GM18907 (cell line): Measurements from ENCODE around the gene HDAC8.
"Not testable (repeated sequence)": the region's sequence is repeated elsewhere in the genome, so short reads cannot be mapped to it uniquely, and the experiment has no call there.

ENCODE experiments used
- ATAC-seq: cut with Tn5 transposase; IDR thresholded peaks from one replicate; pipeline ENCODE4 v1.9.1; 2021; ENCODE audit warnings: mild to moderate bottlenecking, moderate library complexity; ENCODE audit not compliant: unreplicated experiment

HDAC8 gene

DNA sequence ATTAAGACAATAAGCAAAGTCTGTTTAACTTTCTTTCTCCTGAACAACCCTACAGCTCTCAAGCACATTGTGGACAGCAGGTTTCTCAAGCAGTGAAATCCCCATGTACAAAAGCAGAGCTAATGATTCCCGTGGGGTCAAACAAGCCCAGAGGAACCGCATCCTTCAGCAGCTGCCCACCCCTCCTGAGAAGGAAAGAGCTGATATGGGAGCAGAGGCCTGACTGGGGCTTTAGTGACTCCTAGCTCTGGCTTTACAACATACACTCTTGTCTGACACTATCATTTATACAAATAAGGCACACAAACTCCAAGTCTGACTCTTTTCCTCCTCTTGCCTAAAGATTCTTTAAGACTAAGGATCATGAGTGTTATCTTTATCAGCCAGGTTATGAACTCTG is 32.8 kb downstream of the HDAC8 start:
- no peak for ATAC-seq

DNA sequence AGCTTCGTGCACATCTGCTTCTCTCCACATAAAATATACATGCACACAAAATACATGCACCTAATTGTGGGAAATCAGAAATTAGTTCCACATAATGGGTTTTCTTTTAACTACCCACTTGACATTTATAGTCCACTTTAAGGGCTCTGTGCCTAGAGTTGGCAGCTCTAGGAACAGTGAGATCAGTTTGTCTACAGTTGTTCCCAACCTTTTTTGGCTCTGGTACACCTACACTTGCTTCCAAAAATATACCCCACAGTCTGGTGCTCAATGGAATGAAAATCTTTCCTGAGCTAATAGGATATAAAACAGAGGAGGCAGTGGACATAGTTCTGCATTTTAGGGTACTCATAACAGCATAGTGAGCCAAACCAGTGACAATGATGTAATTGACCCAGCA is 36.1 kb downstream of the HDAC8 start:
- no peak for ATAC-seq

DNA sequence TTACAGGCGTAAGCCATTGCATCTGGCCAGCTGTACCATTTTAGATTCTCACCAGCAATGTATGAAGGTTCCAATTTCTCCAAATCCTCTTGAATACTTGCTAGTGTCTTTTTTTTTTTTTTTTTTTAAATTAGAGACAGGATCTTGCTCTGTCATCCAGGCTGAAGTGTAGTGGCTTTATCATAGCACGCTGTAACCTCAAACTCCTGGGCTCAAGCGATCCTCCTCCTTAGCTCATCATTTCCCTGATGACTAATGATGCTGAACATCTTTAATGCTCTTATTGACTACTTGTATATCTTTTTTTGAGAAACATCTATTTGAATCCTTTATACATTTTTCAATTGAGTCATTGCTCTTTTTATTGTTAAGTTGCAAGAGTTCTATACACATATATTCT is 40.3 kb downstream of the HDAC8 start:
- ATAC-seq: no peak

DNA sequence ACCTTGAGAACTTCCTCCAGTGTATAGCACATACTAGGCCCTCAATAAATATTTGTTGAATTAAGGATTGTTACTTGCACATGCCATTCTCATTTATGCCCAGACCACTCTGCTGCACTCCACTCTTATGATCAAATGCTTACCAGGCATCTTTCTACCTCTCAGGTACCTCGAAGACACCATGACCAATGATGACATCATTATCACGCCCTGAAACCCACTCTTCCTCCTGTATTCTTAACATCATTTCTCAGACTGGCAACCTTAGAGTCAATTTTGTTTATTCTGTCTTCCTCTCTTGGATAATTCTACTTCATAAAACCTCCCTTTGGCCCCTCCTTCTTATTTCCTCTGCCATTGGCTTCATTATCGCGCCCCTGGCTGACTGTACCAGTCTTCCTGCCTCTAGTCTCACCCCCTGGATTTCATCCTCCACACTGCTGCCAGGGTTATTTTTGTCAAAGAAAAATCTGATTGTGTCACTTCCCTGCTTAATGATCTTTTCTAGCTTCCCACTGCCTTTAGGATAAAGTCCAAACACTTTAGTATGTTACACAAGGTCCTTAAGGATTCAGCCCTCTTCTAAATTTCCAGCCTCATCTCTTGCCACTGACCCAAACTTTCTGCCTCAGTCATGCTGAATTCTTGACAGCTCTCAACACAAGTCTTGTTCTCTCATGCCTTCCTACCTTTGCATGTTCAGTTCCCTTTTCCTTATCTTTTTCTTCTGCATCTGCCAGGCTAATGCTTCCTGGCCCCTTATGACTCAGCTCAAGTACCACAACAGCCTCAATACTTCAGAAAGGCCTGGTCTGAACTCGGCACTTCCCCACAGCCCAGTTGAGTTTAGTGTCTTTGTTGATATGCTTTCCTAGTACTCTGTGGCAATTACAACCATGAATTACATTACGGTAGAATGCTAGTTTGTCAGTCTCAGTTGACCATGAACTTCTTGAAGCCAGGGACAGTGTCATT is 45.8 kb downstream of the HDAC8 start:
- peak; percentile 68 for ATAC-seq

DNA sequence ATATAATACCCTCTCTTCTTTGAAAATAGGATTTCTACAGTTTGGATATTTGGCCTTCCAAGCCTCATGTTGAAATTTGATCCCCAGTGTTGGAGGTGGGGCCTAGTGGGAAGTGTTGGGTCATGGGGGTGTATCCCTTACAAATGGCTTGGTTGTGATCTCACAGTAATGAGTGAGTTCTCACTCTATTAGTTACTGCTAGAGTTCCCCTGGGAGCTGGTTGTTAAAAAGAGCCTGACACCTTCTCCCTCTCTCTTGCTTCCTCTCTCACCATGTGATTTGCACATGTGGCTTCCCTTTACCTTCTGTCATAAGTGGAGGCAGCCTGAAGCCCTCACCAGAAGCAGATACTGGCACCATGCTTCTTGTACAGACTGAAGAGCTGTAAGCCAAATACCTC is 73.9 kb downstream of the HDAC8 start:
- peak; percentile 67 for ATAC-seq

DNA sequence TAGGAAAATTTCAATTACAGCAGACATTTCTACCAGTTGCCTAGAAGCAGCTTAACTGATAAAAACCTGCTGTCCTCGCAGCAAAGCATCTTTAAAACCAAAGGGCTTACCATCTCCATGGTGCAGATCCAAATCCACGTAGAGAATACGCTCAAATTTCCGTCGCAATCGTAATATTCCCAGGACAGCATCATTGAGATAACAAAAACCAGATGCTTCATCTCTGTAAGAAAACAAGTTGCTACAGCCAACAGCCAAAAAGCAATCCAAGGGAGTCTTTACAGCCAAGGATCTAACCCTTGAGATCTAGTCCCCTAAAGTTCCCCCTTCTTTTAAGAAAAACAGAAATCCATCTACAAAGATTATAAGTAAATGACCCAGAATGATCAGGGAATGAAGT is 77.6 kb downstream of the HDAC8 start:
- ATAC-seq: no peak

DNA sequence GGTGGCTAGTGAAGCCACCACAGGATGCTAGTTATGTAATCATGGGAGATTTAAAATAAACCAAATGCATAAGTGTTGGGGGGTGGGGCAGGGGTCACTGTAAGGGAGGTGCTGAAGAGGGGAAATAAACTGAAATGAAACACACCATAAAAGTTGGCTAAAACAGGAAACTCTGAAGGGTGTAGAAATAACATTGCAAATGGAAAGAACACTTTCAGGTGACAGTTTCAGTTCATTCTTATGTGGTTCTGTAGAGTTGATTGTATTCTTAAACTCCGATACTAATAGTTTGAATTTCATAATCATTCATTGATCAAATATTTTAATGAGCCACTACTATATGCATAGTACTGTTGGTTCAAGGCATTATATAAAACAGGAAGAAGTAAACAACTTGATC is 80.1 kb downstream of the HDAC8 start:
- peak; percentile 78 for ATAC-seq

DNA sequence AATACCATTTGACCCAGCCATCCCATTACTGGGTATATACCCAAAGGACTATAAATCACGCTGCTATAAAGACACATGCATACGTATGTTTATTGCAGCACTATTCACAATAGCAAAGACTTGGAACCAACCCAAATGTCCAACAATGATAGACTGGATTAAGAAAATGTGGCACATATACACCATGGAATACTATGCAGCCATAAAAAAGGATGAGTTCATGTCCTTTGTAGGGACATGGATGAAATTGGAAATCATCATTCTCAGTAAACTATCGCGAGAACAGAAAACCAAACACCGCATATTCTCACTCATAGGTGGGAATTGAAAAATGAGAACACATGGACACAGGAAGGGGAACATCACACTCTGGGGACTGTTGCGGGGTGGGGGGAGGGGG is 82.4 kb downstream of the HDAC8 start:
- ATAC-seq: not testable (repeated sequence)

DNA sequence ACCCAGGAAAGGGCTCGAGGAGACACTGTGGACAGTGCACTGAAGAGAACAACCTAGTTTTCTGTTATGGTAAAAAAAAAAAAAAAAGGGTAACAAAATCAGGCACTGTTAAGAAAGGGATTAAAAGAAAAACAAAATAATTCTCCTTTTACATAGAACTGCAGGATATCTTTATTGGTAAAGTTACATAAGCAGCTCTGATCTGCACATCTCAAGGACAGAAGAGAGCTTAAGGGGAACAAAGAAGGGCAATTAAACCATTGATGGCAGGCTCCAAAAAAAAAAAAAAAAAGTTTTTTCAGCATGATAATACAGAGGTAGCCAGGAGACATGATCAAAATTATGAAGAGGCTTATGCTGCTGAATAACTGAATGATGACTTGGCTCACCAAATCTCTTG is 85.0 kb downstream of the HDAC8 start:
- ATAC-seq: no peak

DNA sequence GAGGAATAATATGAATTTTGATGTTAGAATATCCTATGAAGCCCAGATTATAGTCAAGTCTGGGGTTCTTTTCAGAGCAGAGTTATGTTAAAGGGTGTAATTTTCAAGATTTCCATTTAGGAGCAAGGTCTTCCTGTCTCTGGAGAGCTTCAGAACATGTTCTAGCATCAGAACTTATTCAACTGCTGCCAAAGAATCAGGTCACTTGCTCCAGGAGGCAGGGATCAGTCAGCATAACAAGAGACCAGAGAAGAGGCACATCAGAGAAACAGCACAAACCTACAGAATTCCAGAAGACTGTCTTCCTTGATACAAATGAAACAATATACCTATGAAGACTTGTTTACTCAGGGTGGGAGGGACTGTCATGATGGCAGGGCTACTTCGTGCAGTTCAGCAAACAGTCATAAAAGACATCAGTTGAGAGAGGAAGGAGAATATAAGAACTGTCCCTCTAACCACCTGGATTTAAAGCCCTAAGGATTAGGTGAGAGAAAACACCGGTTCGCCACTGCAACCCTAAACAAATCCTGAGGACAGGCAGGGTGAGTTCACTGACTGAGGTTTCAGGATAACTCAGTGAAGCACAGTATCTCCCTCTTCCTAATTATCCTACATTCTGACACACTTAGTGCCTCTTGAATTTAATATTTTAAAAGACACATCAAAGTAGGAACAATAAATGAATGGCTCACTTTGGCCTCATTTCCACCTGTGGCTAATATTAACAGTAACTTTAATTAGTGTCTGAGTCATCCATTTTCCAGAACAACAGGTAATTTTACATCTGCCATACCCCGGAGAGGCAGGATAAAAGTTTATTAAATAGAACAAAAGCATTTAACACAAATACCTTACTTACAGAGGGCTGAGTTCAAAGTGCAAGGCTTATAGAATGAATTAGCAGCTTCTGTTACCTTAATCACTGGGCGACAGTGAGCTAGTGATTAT is 93.0 kb downstream of the HDAC8 start:
- no peak for ATAC-seq

DNA sequence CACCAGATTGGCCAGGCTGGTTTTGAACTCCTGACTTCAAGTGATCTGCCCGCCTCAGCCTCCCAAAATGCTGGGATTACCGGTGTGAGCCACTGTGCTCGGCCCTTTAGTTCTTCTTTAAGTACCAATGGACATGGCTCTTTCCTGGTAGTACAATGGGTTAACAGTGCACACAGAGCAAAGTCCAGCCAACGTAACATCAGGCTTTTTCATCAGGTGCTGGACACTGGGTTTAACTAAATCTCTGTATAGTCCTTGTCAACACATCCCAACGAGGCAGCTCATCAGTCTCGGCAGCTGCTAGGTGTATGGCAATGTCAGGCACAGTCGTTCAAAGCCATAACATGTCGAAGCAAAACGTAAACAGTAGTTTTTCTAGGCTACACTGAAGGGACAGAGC is 93.8 kb downstream of the HDAC8 start:
- no peak for ATAC-seq

DNA sequence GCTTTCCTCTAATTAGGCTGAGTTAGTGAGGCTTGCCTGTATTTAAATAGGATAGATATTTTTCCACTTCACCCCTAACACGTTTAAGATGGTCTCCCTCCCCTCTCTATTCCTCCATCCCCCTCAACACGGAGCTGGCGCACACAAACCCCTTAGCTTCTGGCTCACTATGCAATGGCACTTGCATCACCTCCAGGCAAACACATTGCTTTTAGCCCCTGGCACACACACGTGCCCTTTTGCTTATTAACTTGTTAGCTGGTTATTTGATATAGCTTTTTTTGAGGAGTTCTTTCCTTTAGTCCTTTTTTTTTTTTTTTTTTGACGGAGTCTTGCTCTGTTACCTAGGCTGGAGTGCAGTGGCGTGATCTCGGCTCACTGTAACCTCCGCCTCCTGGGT is 94.3 kb downstream of the HDAC8 start:
- ATAC-seq: no peak

DNA sequence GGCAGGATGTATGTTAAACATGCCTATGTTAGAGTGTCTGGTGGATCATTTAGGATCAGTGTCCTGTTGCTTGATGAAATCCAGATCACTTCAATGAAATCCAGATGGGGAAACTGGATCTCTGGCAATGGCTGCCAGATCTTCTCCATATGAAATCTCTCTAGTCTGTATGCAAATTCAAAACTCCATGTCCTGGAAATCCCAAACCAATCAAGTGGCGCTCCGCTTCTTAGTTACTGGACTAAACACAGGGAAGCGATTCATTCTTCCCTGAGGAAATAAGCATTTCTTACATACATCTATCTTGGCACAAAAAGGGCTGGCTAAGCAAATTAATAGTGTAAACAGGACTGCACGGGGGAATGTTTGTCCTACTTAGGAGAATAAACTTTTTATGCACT is 94.9 kb downstream of the HDAC8 start:
- no peak for ATAC-seq

DNA sequence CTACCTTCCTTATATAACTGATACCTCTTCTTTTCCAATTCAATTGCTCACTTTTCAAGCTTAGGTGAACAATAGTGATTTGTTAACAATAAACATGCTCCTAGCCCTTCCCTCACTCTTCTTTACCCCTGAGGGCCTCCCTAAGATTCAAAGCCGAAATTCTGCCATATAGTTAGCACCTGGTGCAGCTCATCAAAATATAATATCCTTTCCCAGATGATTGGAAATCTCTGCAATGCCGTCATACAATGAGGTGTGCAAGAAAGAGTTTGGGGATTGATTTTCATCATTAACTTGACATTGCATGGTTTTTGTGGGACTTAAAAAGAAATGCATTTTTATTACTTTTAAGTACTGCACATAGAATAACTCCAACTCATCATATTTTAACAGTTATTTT is 95.3 kb downstream of the HDAC8 start:
- ATAC-seq: no peak

DNA sequence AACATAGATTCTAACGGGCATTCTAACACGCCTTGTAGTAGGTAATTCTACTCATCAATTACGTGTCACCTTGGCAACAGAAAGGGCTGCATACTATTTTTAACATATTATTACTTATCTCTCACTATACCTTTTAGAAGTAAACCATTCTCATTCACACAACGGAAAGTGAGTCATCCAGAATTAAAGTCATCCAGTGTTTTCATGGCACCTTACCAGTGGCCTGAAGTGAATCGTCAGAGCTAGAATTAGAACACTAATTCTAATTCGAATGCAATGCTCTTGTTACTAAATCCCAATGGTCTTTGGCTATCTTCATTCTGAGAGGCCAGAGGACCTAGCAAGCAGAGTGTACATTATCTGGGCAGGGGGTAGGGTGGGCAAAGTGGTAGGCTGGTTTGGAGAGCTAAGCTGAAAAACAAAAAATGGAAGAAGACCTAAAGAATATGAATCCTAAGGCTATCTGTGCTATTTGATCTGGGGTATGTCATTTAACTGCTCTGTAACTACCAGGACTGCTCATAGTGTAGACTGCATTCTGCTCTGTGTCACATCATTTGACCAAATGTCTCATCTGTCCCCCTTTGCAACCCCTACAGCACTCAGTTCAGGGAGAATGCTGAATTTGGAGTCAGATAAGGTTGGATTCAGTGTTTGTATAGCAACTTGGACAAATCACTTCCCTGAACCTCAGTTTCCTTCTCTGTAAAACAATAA is 96.5 kb downstream of the HDAC8 start:
- ATAC-seq: no peak

DNA sequence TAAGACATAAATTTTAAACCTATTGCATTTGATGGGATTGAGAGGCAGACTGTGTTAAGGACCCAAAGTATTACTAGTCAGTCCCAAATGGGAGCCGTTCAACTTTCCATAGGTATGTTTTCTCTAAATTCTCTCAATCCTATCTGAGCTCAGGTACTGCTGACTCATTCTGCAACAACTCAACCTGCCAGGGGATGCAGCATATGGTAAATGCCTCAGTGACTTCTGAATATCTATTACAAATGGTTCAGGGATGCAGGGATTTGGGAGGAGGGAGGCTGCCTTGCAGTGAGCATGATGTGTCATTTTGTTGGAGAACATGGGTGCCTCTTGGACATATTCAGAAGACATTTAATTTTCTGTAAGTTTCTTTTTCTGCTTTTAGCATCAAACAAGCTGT is 97.3 kb downstream of the HDAC8 start:
- ATAC-seq: no peak

DNA sequence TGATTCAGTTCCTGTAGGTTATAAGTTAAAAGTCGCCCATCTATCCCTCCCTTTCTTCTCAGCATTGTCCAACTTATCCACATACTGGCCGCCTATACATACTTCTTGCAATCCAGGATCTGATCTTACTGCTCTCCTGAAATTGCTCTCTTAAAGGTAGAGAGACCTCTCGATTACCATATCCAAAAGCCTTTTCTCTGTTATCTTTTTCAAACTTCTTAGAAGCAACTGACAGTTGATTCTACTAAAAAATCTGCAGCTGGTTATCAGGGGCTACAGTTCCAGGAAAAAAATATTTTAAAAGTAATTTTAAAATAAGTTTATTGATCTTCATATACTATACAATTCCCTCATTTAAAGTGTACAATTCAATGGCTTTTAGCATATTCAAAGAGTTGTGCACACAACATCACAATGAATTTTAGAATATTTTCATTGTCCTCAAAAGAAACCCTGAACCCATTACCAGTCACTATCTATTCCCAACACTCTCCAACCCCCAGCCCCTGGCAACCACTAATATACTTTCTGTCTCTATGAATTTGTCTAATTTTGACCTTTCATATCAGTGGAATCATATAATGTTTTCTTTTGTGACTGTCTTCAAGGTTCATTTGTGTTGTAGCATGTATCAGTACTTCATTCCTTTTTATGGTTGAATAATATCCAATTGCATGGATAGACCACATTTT is 102.0 kb downstream of the HDAC8 start:
- ATAC-seq: no peak

DNA sequence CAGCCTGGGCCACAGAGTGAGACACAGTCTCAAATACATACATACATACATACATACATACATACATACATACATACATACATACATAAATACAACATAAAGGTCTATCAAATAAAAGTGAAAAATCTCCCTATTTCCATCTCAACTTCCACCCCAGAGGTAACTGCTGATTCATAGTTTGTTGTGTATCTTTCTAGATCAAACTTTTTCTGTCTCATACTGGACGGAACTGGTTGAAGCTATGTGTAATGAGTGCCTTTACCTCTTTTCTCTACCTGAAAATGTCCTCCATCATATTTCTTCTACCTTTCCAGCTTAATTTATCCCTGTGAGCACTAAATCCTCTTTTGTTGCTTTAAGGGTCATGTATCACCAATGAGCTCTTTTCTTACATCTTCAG is 102.5 kb downstream of the HDAC8 start:
- no peak for ATAC-seq

DNA sequence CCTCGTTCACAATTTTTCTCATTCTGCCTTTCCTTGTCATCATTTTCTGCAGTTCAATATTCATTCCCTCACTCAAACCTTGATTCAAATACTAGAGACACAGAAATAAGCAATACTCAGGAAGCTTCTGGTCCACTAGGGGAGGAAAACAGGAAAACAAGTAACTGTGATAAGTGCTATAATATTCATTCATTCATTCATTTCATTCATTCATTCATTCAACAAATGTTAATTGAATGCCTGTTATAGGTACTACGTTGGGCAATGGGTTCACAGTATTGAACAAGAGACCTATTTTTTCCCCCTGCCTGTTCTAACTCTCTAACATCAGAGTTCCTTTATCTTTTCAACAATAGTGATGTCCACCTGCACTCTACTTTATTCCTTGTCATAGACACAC is 104.0 kb downstream of the HDAC8 start:
- ATAC-seq: no peak

DNA sequence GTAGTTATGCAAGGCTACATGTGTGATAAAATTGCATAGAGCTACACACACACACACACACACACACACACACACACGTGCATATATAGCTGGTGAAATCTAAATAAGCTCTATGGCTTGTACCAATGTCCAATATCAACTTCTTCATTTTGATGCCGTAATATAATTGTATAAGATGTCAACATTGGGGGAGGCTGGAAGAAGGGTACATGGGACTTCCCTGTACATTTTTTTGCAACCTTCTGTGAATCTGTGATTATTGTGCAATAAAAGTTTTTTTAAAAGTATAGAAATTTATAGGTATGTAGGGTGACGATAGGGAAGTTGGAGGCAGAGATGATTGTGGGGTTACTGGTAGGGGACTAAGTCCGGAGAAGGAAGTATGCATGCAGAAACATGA is 105.5 kb downstream of the HDAC8 start:
- ATAC-seq: no peak

DNA sequence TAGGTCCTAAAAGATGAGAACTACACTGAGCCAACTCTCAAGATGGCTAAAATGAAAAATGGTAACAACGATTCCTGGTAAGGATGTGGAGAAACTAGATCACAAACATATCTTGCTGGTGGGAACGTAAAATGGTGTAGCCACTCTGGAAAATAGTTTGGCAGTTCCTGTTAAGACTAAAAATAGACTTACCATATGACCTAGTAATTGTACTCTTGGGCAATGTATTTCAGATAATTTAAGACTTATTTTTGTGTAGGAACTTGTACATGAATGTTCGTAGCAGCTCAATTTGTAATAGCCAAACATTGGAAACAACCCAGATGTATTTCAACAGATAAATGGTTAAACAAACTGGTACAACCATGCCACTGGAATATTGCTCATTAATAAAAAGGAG is 106.2 kb downstream of the HDAC8 start:
- ATAC-seq: no peak
